ENCODE results near the gene TPSD1.

The TPSD1 gene

GRCh38 chr16:1287982-1288670 is 32.3 kb downstream of the TPSD1 start:
- Histone ChIP-seq H3K79me2 (ENCODE audit: insufficient read depth, low read depth) (no peaks in the 10 kb centered on the region), H3K4me2 (no peak overlapping the region), H3K27me3 (ENCODE audit: insufficient read depth, low read depth) (peaks cover 92% of the 10 kb centered on the region), H3K36me3 (ENCODE audit: insufficient read depth) (no peaks in the 10 kb centered on the region), H3K9ac (no peak overlapping the region), H3K4me1 (ENCODE audit: low read depth, poor library complexity, severe bottlenecking) (peaks cover 12% of the 10 kb centered on the region), H2AFZ (ENCODE audit: low read depth) (no peak overlapping the region), H3K4me3 (IDR thresholded peaks at IDR 0.05; ENCODE audit: insufficient read depth, low read depth, low read length) (no peak overlapping the region), H3K27ac (no peak overlapping the region), H4K20me1 (ENCODE audit: insufficient read depth) (no peaks in the 10 kb centered on the region)
- TF ChIP-seq, protein P1, sequence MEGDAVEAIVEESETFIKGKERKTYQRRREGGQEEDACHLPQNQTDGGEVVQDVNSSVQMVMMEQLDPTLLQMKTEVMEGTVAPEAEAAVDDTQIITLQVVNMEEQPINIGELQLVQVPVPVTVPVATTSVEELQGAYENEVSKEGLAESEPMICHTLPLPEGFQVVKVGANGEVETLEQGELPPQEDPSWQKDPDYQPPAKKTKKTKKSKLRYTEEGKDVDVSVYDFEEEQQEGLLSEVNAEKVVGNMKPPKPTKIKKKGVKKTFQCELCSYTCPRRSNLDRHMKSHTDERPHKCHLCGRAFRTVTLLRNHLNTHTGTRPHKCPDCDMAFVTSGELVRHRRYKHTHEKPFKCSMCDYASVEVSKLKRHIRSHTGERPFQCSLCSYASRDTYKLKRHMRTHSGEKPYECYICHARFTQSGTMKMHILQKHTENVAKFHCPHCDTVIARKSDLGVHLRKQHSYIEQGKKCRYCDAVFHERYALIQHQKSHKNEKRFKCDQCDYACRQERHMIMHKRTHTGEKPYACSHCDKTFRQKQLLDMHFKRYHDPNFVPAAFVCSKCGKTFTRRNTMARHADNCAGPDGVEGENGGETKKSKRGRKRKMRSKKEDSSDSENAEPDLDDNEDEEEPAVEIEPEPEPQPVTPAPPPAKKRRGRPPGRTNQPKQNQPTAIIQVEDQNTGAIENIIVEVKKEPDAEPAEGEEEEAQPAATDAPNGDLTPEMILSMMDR (conservative IDR thresholded peaks at IDR 0.05; ENCODE audit: low read depth, low read length): no peak

DNA sequence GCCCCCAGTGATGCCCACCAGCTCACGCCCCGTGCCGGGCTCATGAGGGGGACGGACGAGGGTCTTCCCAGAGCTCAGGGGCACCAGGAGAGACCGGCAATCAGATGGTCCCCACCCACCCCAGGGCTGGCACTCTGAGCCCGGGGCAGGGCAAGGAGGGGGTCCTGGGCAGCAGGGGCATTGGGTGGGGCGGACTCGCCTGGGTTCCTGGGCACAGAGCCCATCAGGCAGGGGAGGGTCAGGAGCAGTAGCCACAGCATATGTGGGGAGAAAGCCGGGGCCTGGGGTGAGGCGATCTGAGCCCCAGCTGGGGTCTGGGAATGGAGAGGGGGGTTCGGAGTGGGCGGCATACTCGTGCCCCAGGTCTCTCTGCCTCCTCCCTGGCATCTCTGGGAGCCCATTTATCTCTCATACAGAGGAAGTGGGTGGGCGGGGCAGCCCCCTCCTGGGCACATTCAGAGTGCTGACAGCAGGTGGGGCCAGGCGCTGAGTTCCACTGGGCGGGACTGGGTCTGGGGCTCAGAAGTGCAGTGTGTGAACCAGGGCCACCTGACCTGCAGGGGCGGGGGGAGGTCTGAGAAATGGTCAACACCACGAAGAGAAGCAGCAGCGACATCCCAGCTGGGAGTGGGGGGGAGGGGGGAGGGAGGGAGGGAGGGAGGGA is 33.1 kb downstream of the TPSD1 start:
- H3K36me3 ChIP-seq (ENCODE audit: insufficient read depth): no peaks in the 10 kb centered on the region
- no peaks in the 10 kb centered on the region for H4K20me1 ChIP-seq (ENCODE audit: insufficient read depth)
- H3K27ac ChIP-seq: no peak overlapping the region
- no peak overlapping the region for H3K4me2 ChIP-seq
- H3K9ac ChIP-seq: no peak overlapping the region
- peaks cover 92% of the 10 kb centered on the region for H3K27me3 ChIP-seq (ENCODE audit: insufficient read depth, low read depth)
- H3K4me1 ChIP-seq (ENCODE audit: low read depth, poor library complexity, severe bottlenecking): peaks cover 12% of the 10 kb centered on the region
- no peak overlapping the region for H3K4me3 ChIP-seq (IDR thresholded peaks at IDR 0.05; ENCODE audit: insufficient read depth, low read depth, low read length)
- no peak overlapping the region for H2AFZ ChIP-seq (ENCODE audit: low read depth)
- no peaks in the 10 kb centered on the region for H3K79me2 ChIP-seq (ENCODE audit: insufficient read depth, low read depth)
- TF ChIP-seq, protein P1 (conservative IDR thresholded peaks at IDR 0.05; ENCODE audit: low read depth, low read length): no peak

GRCh38 chr16:1289477-1289866 is 33.6 kb downstream of the TPSD1 start:
- H3K9ac ChIP-seq: no peak overlapping the region
- H3K27ac ChIP-seq: no peak overlapping the region
- TF ChIP-seq, protein P1 (conservative IDR thresholded peaks at IDR 0.05; ENCODE audit: low read depth, low read length): no peak

DNA sequence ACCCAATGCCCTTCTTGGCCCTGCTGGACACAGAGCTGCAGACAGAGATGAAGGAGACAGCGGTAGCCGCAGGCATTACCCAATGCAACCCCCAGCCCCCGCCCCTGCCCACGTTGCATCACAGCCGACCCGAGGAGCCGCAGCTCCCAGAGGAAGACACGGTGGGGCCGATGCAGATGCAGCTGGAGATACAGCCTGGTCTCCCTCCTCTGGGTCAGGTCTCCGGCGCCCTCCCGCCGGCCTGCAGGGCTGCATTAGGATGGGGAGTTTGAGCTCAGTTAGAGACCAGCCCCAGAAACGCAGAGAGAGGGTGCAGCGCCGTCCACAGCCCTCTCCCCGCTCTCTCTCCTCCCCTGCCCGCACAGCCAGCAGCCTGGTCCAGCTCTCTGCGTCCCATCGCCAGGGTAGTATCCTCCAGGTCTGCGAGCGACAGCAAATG is 34.2 kb downstream of the TPSD1 start:
- Histone ChIP-seq H3K27ac (no peak overlapping the region), H3K79me2 (ENCODE audit: insufficient read depth, low read depth) (no peaks in the 10 kb centered on the region), H3K36me3 (ENCODE audit: insufficient read depth) (no peaks in the 10 kb centered on the region), H3K9ac (no peak overlapping the region), H3K4me2 (no peak overlapping the region), H3K4me1 (ENCODE audit: low read depth, poor library complexity, severe bottlenecking) (peaks cover 12% of the 10 kb centered on the region), H4K20me1 (ENCODE audit: insufficient read depth) (no peaks in the 10 kb centered on the region), H3K27me3 (ENCODE audit: insufficient read depth, low read depth) (peaks cover 94% of the 10 kb centered on the region), H2AFZ (ENCODE audit: low read depth) (no peak overlapping the region), H3K4me3 (IDR thresholded peaks at IDR 0.05; ENCODE audit: insufficient read depth, low read depth, low read length) (no peak overlapping the region)
- TF ChIP-seq, protein P1 (conservative IDR thresholded peaks at IDR 0.05; ENCODE audit: low read depth, low read length): no peak

More at GRCh38 chr16:1289477-1289866, 33.6 kb downstream of the TPSD1 start:
- peaks cover 12% of the 10 kb centered on the region for H3K4me1 ChIP-seq (ENCODE audit: low read depth, poor library complexity, severe bottlenecking)
- no peaks in the 10 kb centered on the region for H4K20me1 ChIP-seq (ENCODE audit: insufficient read depth)
- H2AFZ ChIP-seq (ENCODE audit: low read depth): no peak overlapping the region
- no peaks in the 10 kb centered on the region for H3K36me3 ChIP-seq (ENCODE audit: insufficient read depth)
- H3K27me3 ChIP-seq (ENCODE audit: insufficient read depth, low read depth): peaks cover 92% of the 10 kb centered on the region
- no peak overlapping the region for H3K4me3 ChIP-seq (IDR thresholded peaks at IDR 0.05; ENCODE audit: insufficient read depth, low read depth, low read length)
- H3K4me2 ChIP-seq: no peak overlapping the region
- H3K79me2 ChIP-seq (ENCODE audit: insufficient read depth, low read depth): no peaks in the 10 kb centered on the region

Data from KMS-11 (cell line).